Spleen (tissue), 11 donors: ENCODE data around the gene RHBDD3. TPM values are rescaled to one million over a fixed set of nuclear protein-coding genes. Genes with fewer than 3 reads are reported as not detected.

Experiments
- DNase-seq: peaks from one replicate; pipeline ENCODE4 v3.0.0-alpha.2; 2020
- H3K27ac ChIP-seq, 8 donors: fragments of 200-600 bp; sonication (generic) in 7 of 8; 1 replicate in 4 of 8; 2 replicates in 4 of 8; pipeline versions ENCODE4 v1.5.0 to v1.8.0; 2016 to 2021; ENCODE audit warnings: inconsistent platforms in 4 of 8, mild to moderate bottlenecking in 4 of 8, moderate library complexity in 1 of 8
- H3K27me3 ChIP-seq, 7 donors: fragments of 200-600 bp; sonication (generic) in 6 of 7; replicated peaks in 1 of 7; 1 replicate in 4 of 7; 2 replicates in 3 of 7; pipeline versions ENCODE4 v1.5.0 to v1.8.0; 2016 to 2021; ENCODE audit warnings: inconsistent platforms in 3 of 7, mild to moderate bottlenecking in 1 of 7
- H3K36me3 ChIP-seq, 6 donors: fragments of 200-600 bp; sonication (generic) in 5 of 6; 1 replicate in 4 of 6; 2 replicates in 2 of 6; pipeline versions ENCODE4 v1.5.0 to v1.8.0; 2016 to 2021; ENCODE audit warnings: inconsistent platforms in 2 of 6
- H3K4me1 ChIP-seq, 6 donors: fragments of 200-600 bp; sonication (generic) in 5 of 6; 1 replicate in 3 of 6; 2 replicates in 3 of 6; pipeline versions ENCODE4 v1.5.0 to v1.8.0; 2016 to 2021; ENCODE audit warnings: inconsistent platforms in 3 of 6
- H3K4me3 ChIP-seq, 8 donors: fragments of 200-600 bp; sonication (generic) in 7 of 8; 1 replicate in 4 of 8; 2 replicates in 4 of 8; pipeline versions ENCODE4 v1.5.0 to v1.8.0; 2016 to 2021; ENCODE audit warnings: inconsistent platforms in 4 of 8, mild to moderate bottlenecking in 4 of 8, moderate library complexity in 2 of 8
- H3K9me3 ChIP-seq, 8 donors: fragments of 200-600 bp; sonication (generic) in 7 of 8; 1 replicate in 4 of 8; 2 replicates in 4 of 8; pipeline versions ENCODE4 v1.5.0 to v1.8.0; 2016 to 2021; ENCODE audit warnings: inconsistent platforms in 4 of 8
- CTCF ChIP-seq, 11 experiments: fragments of 200-600 bp in 7 of 11; fragments of 450-650 bp in 4 of 11; sonication (generic) in 4 of 11; IDR thresholded peaks in 8 of 11; conservative IDR thresholded peaks in 3 of 11; 1 replicate in 7 of 11; 2 replicates in 4 of 11; pipeline versions ENCODE4 v1.4.0 to v1.8.0; 2016 to 2021; ENCODE audit warnings: antibody characterized with exemption in 11 of 11, inconsistent platforms in 4 of 11, mild to moderate bottlenecking in 1 of 11
- POLR2A ChIP-seq, 3 donors: fragments of 450-650 bp; IDR thresholded peaks; one replicate each; pipeline ENCODE4 v1.5.1; 2017; ENCODE audit warnings: antibody characterized with exemption in 3 of 3, mild to moderate bottlenecking in 1 of 3
- POLR2AphosphoS5 ChIP-seq, 3 donors: sonication (generic); formaldehyde crosslinking; IDR thresholded peaks; one replicate each; pipeline ENCODE4 v1.5.1; 2017; ENCODE audit warnings: antibody characterized with exemption in 3 of 3
- WGBS, 5 donors: extraction: QIAGEN DNeasy Blood & Tissue Kit in 3 of 5; methylation state at CpG; one replicate each; pipeline versions ENCODE4 v1.1.5 to v1.1.7; 2013 to 2018; 5-methylcytosine and 5-hydroxymethylcytosine counted together
- intact Hi-C: fragments of 100-400 bp; cut with DNase I; formaldehyde crosslinking; loops from one replicate; pipeline ENCODE4 v1.15.0; 2023; ENCODE audit warnings: low total_unique reads
- polyA plus RNA-seq, 3 donors: library from polyadenylated mRNA; stranded (reverse); fragments of 200-250 nt; gene quantifications; one replicate each; pipeline ENCODE4 v1.2.1, GENCODE V29; 2013
- total RNA-seq, 7 donors: library from RNA; depleted of rRNA in 3 of 7; stranded (reverse); fragments of >200 nt in 3 of 7; fragmentation: NEBNext Ultra II Directional in 4 of 7; extraction: Animal tissue kit (Norgen Biotek cat#: 25700) in 4 of 7; gene quantifications; one replicate each; pipeline versions ENCODE4 v1.1.0 to v1.2.1, GENCODE V29; 2016 to 2021
- donor health status: healthy with polysubstance abuse.
- donor health status: DM: no; HTN: no; CAD: no; lungs with moderate emphysema.
- donor health status: DM: no; HTN: no; CAD: no.
- donor health status: Bipolar disorder and iron deficiency.
- donor health status: healthy.
- donor health status: DM: no; HTN: no; CAD: no.
- donor health status: DM: yes; HTN: yes; CAD: no.

Gene RHBDD3
- total and polyA plus RNA-seq, 10 donors: 16.3 to 45.8 (median 24.7) TPM

- TF ChIP-seq CTCF (IDR thresholded peaks at IDR 0.05 in 8 of 11, conservative IDR thresholded peaks at IDR 0.05 in 3 of 11) (no peak), POLR2AphosphoS5 (IDR thresholded peaks at IDR 0.05) (peak; percentile 58 to 79 (median 75))
- peak; percentile 86 for DNase-seq
- 55 to 77% (median 76%) methylated on average over 5 to 21 of the region's 21 CpGs for WGBS, 5 donors
- peaks cover 0 to 10% (median 0%) of the 10 kb centered on the region in 6 donors for H3K36me3 ChIP-seq
- peaks cover 0 to 80% (median 39%) of the 10 kb centered on the region in 7 donors for H3K27me3 ChIP-seq
- H3K9me3 ChIP-seq: no peaks in the 10 kb centered on the region
- H3K4me3 ChIP-seq: peak overlapping the region in 5 of 8 donors; percentile 6 to 89 (median 76)
- intact Hi-C loops: no loop called here
- H3K4me1 ChIP-seq: peaks cover 30 to 91% (median 74%) of the 10 kb centered on the region in 6 donors
- peak overlapping the region in 7 of 8 donors; percentile 22 to 89 (median 82) for H3K27ac ChIP-seq
These were observed 41.7 kb upstream of the RHBDD3 start for GRCh38 chr22:29309332-29310064.

GRCh38 chr22:29308791-29309262 lies 41.0 kb upstream of the RHBDD3 start:
- Histone ChIP-seq H3K4me3 (peak overlapping the region in 6 of 8 donors; percentile 6 to 89 (median 72)), H3K4me1 (peaks cover 26 to 90% (median 67%) of the 10 kb centered on the region in 6 donors), H3K9me3 (no peaks in the 10 kb centered on the region), H3K27me3 (peaks cover 0 to 73% (median 32%) of the 10 kb centered on the region in 7 donors), H3K27ac (peak overlapping the region in 7 of 8 donors; percentile 22 to 89 (median 82)), H3K36me3 (peaks cover 0 to 10% (median 0%) of the 10 kb centered on the region in 6 donors)
- TF ChIP-seq POLR2AphosphoS5 (IDR thresholded peaks at IDR 0.05) (no peak), POLR2A (IDR thresholded peaks at IDR 0.05) (no peak), CTCF (IDR thresholded peaks at IDR 0.05 in 8 of 11, conservative IDR thresholded peaks at IDR 0.05 in 3 of 11) (no peak)
- 38 to 88% (median 50%) methylated on average over 5 to 13 of the region's 13 CpGs for WGBS, 5 donors
- intact Hi-C loops: no loop called here
- DNase-seq: no peak

- Histone ChIP-seq H3K4me3 (peak overlapping the region in 6 of 8 donors; percentile 6 to 89 (median 72)), H3K9me3 (no peaks in the 10 kb centered on the region), H3K27me3 (peaks cover 0 to 67% (median 26%) of the 10 kb centered on the region in 7 donors), H3K36me3 (peaks cover 0 to 10% (median 0%) of the 10 kb centered on the region in 6 donors), H3K4me1 (peaks cover 26 to 89% (median 65%) of the 10 kb centered on the region in 6 donors), H3K27ac (peak overlapping the region in 6 of 8 donors; percentile 5 to 89 (median 82))
- intact Hi-C loops: no loop called here
- no peak for DNase-seq
- TF ChIP-seq POLR2A (IDR thresholded peaks at IDR 0.05) (no peak), POLR2AphosphoS5 (IDR thresholded peaks at IDR 0.05) (no peak), CTCF (IDR thresholded peaks at IDR 0.05 in 8 of 11, conservative IDR thresholded peaks at IDR 0.05 in 3 of 11) (no peak)
- 59 to 87% (median 80%) methylated on average over 4 to 50 of the region's 50 CpGs for WGBS, 5 donors
These were observed 40.5 kb upstream of the RHBDD3 start for GRCh38 chr22:29308148-29308790.
